Keratinocyte (primary cell): Measurements from ENCODE around the gene OR52N4. TPM values are rescaled to one million over a fixed set of nuclear protein-coding genes. Genes with fewer than 3 reads are reported as not detected.

Source experiments
- DNase-seq: peaks from one replicate; pipeline ENCODE4 v3.0.0-alpha.2; 2011; ENCODE audit warnings: low read depth, missing footprints, low spot score
- FAIRE-seq: peaks from 2 replicates; lab custom pipeline; 2011; peaks lifted over from hg19 to GRCh38; lab: Jason Lieb, UNC
- H2AFZ ChIP-seq: 2 replicates; pipeline ENCODE4 v1.6.0; 2012; ENCODE audit warnings: low read length, control low read depth, inconsistent platforms; ENCODE audit not compliant: control insufficient read depth
- H3K27ac ChIP-seq: 2 replicates; pipeline ENCODE4 v1.5.1; 2011; ENCODE audit warnings: low read length; ENCODE audit not compliant: control insufficient read depth, insufficient read depth
- H3K27me3 ChIP-seq: 3 replicates; pipeline ENCODE4 v1.6.0; 2011; ENCODE audit warnings: low read length; ENCODE audit not compliant: control insufficient read depth, insufficient read depth; ENCODE audit errors: extremely low read depth
- H3K36me3 ChIP-seq, 2 experiments: 2 replicates in 1 of 2; 3 replicates in 1 of 2; pipeline ENCODE4 v1.5.1; 2011; ENCODE audit warnings: low read length in 2 of 2, mild to moderate bottlenecking in 1 of 2; ENCODE audit not compliant: control insufficient read depth in 2 of 2, insufficient read depth in 2 of 2; ENCODE audit errors: extremely low read depth in 1 of 2
- H3K4me1 ChIP-seq: 3 replicates; pipeline ENCODE4 v1.5.1; 2011; ENCODE audit warnings: low read length; ENCODE audit not compliant: control insufficient read depth, insufficient read depth; ENCODE audit errors: extremely low read depth
- H3K4me2 ChIP-seq: 3 replicates; pipeline ENCODE4 v1.6.0; 2011; ENCODE audit warnings: low read depth, low read length; ENCODE audit not compliant: control insufficient read depth, insufficient read depth; ENCODE audit errors: extremely low read depth
- H3K4me3 ChIP-seq, 3 experiments: fragments of 200-600 bp in 1 of 3; sonication (generic) in 1 of 3; 2 replicates in 2 of 3; 3 replicates in 1 of 3; pipeline ENCODE4 v1.5.1; 2011 to 2016; ENCODE audit warnings: low read length in 3 of 3, mild to moderate bottlenecking in 3 of 3, control low read depth in 2 of 3, inconsistent platforms in 1 of 3, low read depth in 1 of 3, mixed read lengths in 1 of 3, mixed run types in 1 of 3, moderate library complexity in 1 of 3; ENCODE audit not compliant: control insufficient read depth in 2 of 3, insufficient read depth in 2 of 3; ENCODE audit errors: extremely low read depth in 1 of 3
- H3K79me2 ChIP-seq: 2 replicates; pipeline ENCODE4 v1.6.0; 2012; ENCODE audit warnings: low read length; ENCODE audit not compliant: control insufficient read depth, insufficient read depth
- H3K9ac ChIP-seq: 3 replicates; pipeline ENCODE4 v1.6.0; 2011; ENCODE audit warnings: low read length; ENCODE audit not compliant: control insufficient read depth, insufficient read depth; ENCODE audit errors: extremely low read depth
- H3K9me1 ChIP-seq: 3 replicates; pipeline ENCODE4 v1.6.0; 2011; ENCODE audit warnings: low read length; ENCODE audit not compliant: control insufficient read depth, insufficient read depth; ENCODE audit errors: extremely low read depth
- H3K9me3 ChIP-seq: 2 replicates; pipeline ENCODE4 v1.5.1; 2012; ENCODE audit warnings: low read depth, low read length; ENCODE audit not compliant: control insufficient read depth
- H4K20me1 ChIP-seq: 3 replicates; pipeline ENCODE4 v1.6.0; 2011; ENCODE audit warnings: low read length; ENCODE audit not compliant: control insufficient read depth, insufficient read depth; ENCODE audit errors: extremely low read depth
- CTCF ChIP-seq, 3 experiments: IDR thresholded peaks in 1 of 3; conservative IDR thresholded peaks in 1 of 3; optimal IDR thresholded peaks in 1 of 3; 2 replicates in 2 of 3; 3 replicates in 1 of 3; pipeline versions ENCODE3 to v1.5.1; 2011; ENCODE audit warnings: low read length in 3 of 3, mild to moderate bottlenecking in 3 of 3, moderate library complexity in 2 of 3, control low read depth in 1 of 3, inconsistent platforms in 1 of 3; ENCODE audit not compliant: insufficient read depth in 2 of 3; ENCODE audit errors: extremely low read depth in 1 of 3
- EZH2 ChIP-seq: IDR thresholded peaks from one replicate; pipeline ENCODE4 v1.6.1; 2012; ENCODE audit warnings: inconsistent platforms, mild to moderate bottlenecking, low read length, moderate library complexity
- dilution Hi-C: fragments of 300-500 bp; cut with MboI; formaldehyde crosslinking; loops from one replicate; pipeline ENCODE4 v1.7.0; 2020; ENCODE audit warnings: low sequenced_read_pairs; ENCODE audit not compliant: extremely low pct_ligation_motif_present
- polyA plus RNA-seq, 5 experiments: library from polyadenylated mRNA; depleted of rRNA in 3 of 5; stranded (reverse) in 3 of 5; stranded (forward) in 1 of 5; unstranded in 1 of 5; fragments of >200 nt; gene quantifications; 1 replicate in 1 of 5; 2 replicates in 3 of 5; 3 replicates in 1 of 5; pipeline versions ENCODE4 v1.2.1 to v1.2.3, GENCODE V29; 2011 to 2012; ENCODE audit warnings: missing spikeins in 2 of 5, low read depth in 1 of 5, low replicate concordance in 1 of 5

The OR52N4 gene
- polyA plus RNA-seq, 1 donor (not counting 4 experiments of a cell fraction or from before 2014, with no cell fraction given): not detected

- no peak overlapping the region for H3K4me2 ChIP-seq
- no peak for FAIRE-seq
- peaks cover 3% of the 10 kb centered on the region for H3K4me1 ChIP-seq
- no peaks in the 10 kb centered on the region for H4K20me1 ChIP-seq
- H3K27me3 ChIP-seq: peaks cover under 1% of the 10 kb centered on the region
- H3K79me2 ChIP-seq: no peaks in the 10 kb centered on the region
- dilution Hi-C loops: no loop called here
- H3K27ac ChIP-seq: no peak overlapping the region
- DNase-seq: no peak
- H3K36me3 ChIP-seq: no peaks in the 10 kb centered on the region
- no peak overlapping the region for H3K4me3 ChIP-seq
- no peaks in the 10 kb centered on the region for H3K9me1 ChIP-seq
- TF ChIP-seq EZH2 (no peak), CTCF (optimal IDR thresholded peaks at IDR 0.05 in 1 of 3, IDR thresholded peaks at IDR 0.05 in 1 of 3, conservative IDR thresholded peaks at IDR 0.05 in 1 of 3; ENCODE audit: extremely low read depth in 1 of 3, insufficient read depth in 2 of 3, low read length in 3 of 3) (no peak)
- no peaks in the 10 kb centered on the region for H3K9me3 ChIP-seq
- no peak overlapping the region for H3K9ac ChIP-seq
- H2AFZ ChIP-seq: no peak overlapping the region
Observed at GRCh38 chr11:5803982-5804381, 49.9 kb downstream of the OR52N4 start.

Other genes with a start within 250 kb of the OR52N4 start
- not detected in 3 replicates for gene UBQLN3, start 244.3 kb upstream of the OR52N4 start, polyA plus RNA-seq
- 0.08 to 0.48 TPM (median 0.12 TPM) in 3 replicates for gene UBQLNL, start 237.5 kb upstream of the OR52N4 start, polyA plus RNA-seq
- 0.15 TPM in 1 of 3 replicates, not detected in the others for gene OR52H1, start 205.7 kb upstream of the OR52N4 start, polyA plus RNA-seq
- gene OR52B6, start 173.4 kb upstream of the OR52N4 start, polyA plus RNA-seq: not detected in 3 replicates
- gene TRIM6, start 157.6 kb upstream of the OR52N4 start, polyA plus RNA-seq: 3.9 to 5.2 TPM (median 4.5 TPM) in 3 replicates
- gene TRIM34, start 129.2 kb upstream of the OR52N4 start, polyA plus RNA-seq: 13.7 to 20.5 TPM (median 15.8 TPM) in 3 replicates
- 23.2 to 34.6 TPM (median 26.3 TPM) in 3 replicates for gene TRIM5, start 69.2 kb upstream of the OR52N4 start, polyA plus RNA-seq
- gene TRIM22, start 64.5 kb upstream of the OR52N4 start, polyA plus RNA-seq: 86.0 to 119 TPM (median 117 TPM) in 3 replicates
- gene OR56B1, start 17.8 kb upstream of the OR52N4 start, polyA plus RNA-seq: 0.04 TPM in 1 of 3 replicates, not detected in the others
- not detected in 3 replicates for gene OR52N5, start 29.1 kb downstream of the OR52N4 start, polyA plus RNA-seq
- not detected in 3 replicates for gene OR52N1, start 37.0 kb downstream of the OR52N4 start, polyA plus RNA-seq
- not detected in 3 replicates for gene OR52N2, start 54.7 kb downstream of the OR52N4 start, polyA plus RNA-seq
- not detected in 3 replicates for gene OR52E6, start 87.7 kb downstream of the OR52N4 start, polyA plus RNA-seq
- not detected in 3 replicates for gene OR52E8, start 103.4 kb downstream of the OR52N4 start, polyA plus RNA-seq
- gene OR52E4, start 126.4 kb downstream of the OR52N4 start, polyA plus RNA-seq: not detected in 3 replicates
- not detected in 3 replicates for gene OR52E5, start 139.0 kb downstream of the OR52N4 start, polyA plus RNA-seq
- gene OR56A3, start 188.0 kb downstream of the OR52N4 start, polyA plus RNA-seq: not detected in 3 replicates
- not detected in 3 replicates for gene OR56A5, start 214.3 kb downstream of the OR52N4 start, polyA plus RNA-seq
- gene OR52L1, start 232.7 kb downstream of the OR52N4 start, polyA plus RNA-seq: not detected in 3 replicates